ENCODE results near the gene HPS5.

The HPS5 gene

DNA sequence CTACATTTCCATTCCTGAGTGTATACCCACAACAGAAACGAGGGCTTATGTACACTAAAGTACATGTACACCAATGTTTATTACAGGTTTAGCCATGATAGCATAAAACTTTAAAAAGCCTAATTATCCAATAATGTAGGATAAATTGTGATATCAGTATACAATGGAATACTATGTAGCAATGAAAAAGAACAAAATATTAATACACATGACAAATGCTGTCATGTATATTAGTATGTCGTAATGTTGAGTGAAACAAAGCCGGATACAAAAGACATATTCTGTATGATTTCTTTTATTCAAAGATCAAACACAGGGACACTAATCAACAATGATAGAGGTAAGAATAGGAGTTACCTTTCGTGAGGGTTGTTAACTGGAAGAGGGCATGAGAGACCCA is 88.0 kb downstream of the HPS5 start:
- DNase-seq, result no peak

- DNase-seq, result no peak
Observed at GRCh38 chr11:18230859-18231258, 91.1 kb downstream of the HPS5 start.

- DNase-seq, result no peak
Observed at GRCh38 chr11:18229501-18229900, 92.4 kb downstream of the HPS5 start.

Data from NCI-H2171 treated with DMSO at 0.1 percent for 48 hours (cell line).